ENCODE measurements around the gene LYSMD1.

DNA sequence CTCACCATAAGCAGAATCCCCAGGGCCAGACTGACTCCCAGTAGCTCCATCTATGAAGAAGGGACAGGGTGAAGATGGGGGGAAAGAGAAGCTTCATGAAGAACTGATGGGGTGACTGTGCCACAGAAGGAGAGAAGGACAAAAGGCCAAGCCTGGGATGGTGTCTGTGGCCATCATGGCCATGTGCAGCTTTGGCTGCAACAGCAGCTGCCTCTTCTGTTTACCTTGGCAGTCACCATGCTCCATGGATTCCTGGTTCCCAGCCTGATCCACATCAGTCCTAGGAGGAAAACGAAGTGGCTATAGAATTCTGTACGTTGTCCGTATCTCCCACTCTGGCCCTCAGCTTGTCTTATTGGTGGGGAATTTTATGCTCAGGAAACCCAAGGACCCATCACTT, 31.3 kb downstream of the LYSMD1 start:
- TF ChIP-seq POLR2AphosphoS5 (IDR thresholded peaks at IDR 0.05; ENCODE audit: low read depth, low read length) = no peak
- TF ChIP-seq, protein P1, sequence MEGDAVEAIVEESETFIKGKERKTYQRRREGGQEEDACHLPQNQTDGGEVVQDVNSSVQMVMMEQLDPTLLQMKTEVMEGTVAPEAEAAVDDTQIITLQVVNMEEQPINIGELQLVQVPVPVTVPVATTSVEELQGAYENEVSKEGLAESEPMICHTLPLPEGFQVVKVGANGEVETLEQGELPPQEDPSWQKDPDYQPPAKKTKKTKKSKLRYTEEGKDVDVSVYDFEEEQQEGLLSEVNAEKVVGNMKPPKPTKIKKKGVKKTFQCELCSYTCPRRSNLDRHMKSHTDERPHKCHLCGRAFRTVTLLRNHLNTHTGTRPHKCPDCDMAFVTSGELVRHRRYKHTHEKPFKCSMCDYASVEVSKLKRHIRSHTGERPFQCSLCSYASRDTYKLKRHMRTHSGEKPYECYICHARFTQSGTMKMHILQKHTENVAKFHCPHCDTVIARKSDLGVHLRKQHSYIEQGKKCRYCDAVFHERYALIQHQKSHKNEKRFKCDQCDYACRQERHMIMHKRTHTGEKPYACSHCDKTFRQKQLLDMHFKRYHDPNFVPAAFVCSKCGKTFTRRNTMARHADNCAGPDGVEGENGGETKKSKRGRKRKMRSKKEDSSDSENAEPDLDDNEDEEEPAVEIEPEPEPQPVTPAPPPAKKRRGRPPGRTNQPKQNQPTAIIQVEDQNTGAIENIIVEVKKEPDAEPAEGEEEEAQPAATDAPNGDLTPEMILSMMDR (IDR thresholded peaks at IDR 0.05) = no peak
- TF ChIP-seq, protein P2, sequence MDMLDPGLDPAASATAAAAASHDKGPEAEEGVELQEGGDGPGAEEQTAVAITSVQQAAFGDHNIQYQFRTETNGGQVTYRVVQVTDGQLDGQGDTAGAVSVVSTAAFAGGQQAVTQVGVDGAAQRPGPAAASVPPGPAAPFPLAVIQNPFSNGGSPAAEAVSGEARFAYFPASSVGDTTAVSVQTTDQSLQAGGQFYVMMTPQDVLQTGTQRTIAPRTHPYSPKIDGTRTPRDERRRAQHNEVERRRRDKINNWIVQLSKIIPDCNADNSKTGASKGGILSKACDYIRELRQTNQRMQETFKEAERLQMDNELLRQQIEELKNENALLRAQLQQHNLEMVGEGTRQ (IDR thresholded peaks at IDR 0.05; ENCODE audit: borderline replicate concordance, low read depth, low read length) = no peak
- TF ChIP-seq, protein P3, sequence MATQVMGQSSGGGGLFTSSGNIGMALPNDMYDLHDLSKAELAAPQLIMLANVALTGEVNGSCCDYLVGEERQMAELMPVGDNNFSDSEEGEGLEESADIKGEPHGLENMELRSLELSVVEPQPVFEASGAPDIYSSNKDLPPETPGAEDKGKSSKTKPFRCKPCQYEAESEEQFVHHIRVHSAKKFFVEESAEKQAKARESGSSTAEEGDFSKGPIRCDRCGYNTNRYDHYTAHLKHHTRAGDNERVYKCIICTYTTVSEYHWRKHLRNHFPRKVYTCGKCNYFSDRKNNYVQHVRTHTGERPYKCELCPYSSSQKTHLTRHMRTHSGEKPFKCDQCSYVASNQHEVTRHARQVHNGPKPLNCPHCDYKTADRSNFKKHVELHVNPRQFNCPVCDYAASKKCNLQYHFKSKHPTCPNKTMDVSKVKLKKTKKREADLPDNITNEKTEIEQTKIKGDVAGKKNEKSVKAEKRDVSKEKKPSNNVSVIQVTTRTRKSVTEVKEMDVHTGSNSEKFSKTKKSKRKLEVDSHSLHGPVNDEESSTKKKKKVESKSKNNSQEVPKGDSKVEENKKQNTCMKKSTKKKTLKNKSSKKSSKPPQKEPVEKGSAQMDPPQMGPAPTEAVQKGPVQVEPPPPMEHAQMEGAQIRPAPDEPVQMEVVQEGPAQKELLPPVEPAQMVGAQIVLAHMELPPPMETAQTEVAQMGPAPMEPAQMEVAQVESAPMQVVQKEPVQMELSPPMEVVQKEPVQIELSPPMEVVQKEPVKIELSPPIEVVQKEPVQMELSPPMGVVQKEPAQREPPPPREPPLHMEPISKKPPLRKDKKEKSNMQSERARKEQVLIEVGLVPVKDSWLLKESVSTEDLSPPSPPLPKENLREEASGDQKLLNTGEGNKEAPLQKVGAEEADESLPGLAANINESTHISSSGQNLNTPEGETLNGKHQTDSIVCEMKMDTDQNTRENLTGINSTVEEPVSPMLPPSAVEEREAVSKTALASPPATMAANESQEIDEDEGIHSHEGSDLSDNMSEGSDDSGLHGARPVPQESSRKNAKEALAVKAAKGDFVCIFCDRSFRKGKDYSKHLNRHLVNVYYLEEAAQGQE (IDR thresholded peaks at IDR 0.05; ENCODE audit: low read depth, low read length) = no peak
- TF ChIP-seq FOXM1 (IDR thresholded peaks at IDR 0.05; ENCODE audit: low read depth) = no peak
- TF ChIP-seq RFX5 (IDR thresholded peaks at IDR 0.05; ENCODE audit: low read length) = no peak
- TF ChIP-seq RAD21 (IDR thresholded peaks at IDR 0.05; ENCODE audit: low read length) = no peak
- TF ChIP-seq SMC3 (IDR thresholded peaks at IDR 0.05; ENCODE audit: low read depth, low read length) = no peak
- no peak for TF ChIP-seq EP300 (IDR thresholded peaks at IDR 0.05; ENCODE audit: borderline replicate concordance in 1 of 2, low read depth in 1 of 2, low read length in 1 of 2)
- TF ChIP-seq, protein P4, sequence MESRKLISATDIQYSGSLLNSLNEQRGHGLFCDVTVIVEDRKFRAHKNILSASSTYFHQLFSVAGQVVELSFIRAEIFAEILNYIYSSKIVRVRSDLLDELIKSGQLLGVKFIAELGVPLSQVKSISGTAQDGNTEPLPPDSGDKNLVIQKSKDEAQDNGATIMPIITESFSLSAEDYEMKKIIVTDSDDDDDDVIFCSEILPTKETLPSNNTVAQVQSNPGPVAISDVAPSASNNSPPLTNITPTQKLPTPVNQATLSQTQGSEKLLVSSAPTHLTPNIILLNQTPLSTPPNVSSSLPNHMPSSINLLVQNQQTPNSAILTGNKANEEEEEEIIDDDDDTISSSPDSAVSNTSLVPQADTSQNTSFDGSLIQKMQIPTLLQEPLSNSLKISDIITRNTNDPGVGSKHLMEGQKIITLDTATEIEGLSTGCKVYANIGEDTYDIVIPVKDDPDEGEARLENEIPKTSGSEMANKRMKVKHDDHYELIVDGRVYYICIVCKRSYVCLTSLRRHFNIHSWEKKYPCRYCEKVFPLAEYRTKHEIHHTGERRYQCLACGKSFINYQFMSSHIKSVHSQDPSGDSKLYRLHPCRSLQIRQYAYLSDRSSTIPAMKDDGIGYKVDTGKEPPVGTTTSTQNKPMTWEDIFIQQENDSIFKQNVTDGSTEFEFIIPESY (IDR thresholded peaks at IDR 0.05; ENCODE audit: borderline replicate concordance, low read depth) = no peak
